ENCODE results near the gene USP19. TPM values are rescaled to one million over a fixed set of nuclear protein-coding genes. Genes with fewer than 3 reads are reported as not detected.

Gene USP19
- total and polyA plus RNA-seq, 2 of the 8 experiments (the other 6 are each of a cell fraction or from before 2014, with no cell fraction given), result 46.4 to 65.8 TPM

GRCh38 chr3:49161808-49162530, 41.3 kb upstream of the USP19 start (continued):
- no peak for TF ChIP-seq KDM4A (IDR thresholded peaks at IDR 0.05; ENCODE audit: low read depth, low read length, severe bottlenecking)
- no peak for TF ChIP-seq KDM5A (IDR thresholded peaks at IDR 0.05; ENCODE audit: low read length)
- TF ChIP-seq CEBPB (IDR thresholded peaks at IDR 0.05; ENCODE audit: low read depth, low read length), result no peak
- TF ChIP-seq SP2 (IDR thresholded peaks at IDR 0.05; ENCODE audit: low read length), result no peak
- TF ChIP-seq CHD2 (IDR thresholded peaks at IDR 0.05; ENCODE audit: low read length), result no peak
- no peak for TF ChIP-seq CTBP2 (IDR thresholded peaks at IDR 0.05; ENCODE audit: borderline replicate concordance, insufficient read depth, insufficient read length, low read length)
